Astrocyte (in vitro differentiated cells and primary cell): ENCODE measurements around the gene HDAC11. TPM values are rescaled to one million over a fixed set of nuclear protein-coding genes. Genes with fewer than 3 reads are reported as not detected.

ENCODE experiments used
- DNase-seq: peaks from one replicate; pipeline ENCODE4 v3.0.0-alpha.2; 2010; ENCODE audit warnings: low read depth
- FAIRE-seq: peaks from 2 replicates; lab custom pipeline; 2011; peaks lifted over from hg19 to GRCh38; lab: Jason Lieb, UNC
- H2AFZ ChIP-seq: 2 replicates; pipeline ENCODE4 v1.6.0; 2012; ENCODE audit warnings: low read depth, low read length, inconsistent platforms
- H3K27ac ChIP-seq: 2 replicates; pipeline ENCODE4 v1.5.1; 2011; ENCODE audit warnings: low read depth, low read length, inconsistent platforms
- H3K27me3 ChIP-seq: 2 replicates; pipeline ENCODE4 v1.6.0; 2011; ENCODE audit warnings: low read length, inconsistent platforms; ENCODE audit not compliant: insufficient read depth
- H3K36me3 ChIP-seq: 2 replicates; pipeline ENCODE4 v1.5.1; 2011; ENCODE audit warnings: low read length, inconsistent platforms; ENCODE audit not compliant: insufficient read depth
- H3K4me1 ChIP-seq: 2 replicates; pipeline ENCODE4 v1.5.1; 2011; ENCODE audit warnings: low read length, inconsistent platforms; ENCODE audit not compliant: insufficient read depth
- H3K4me2 ChIP-seq: 2 replicates; pipeline ENCODE4 v1.6.0; 2012; ENCODE audit warnings: low read length, inconsistent platforms
- H3K4me3 ChIP-seq: 2 replicates; pipeline ENCODE4 v1.5.1; 2011; ENCODE audit warnings: low read depth, mild to moderate bottlenecking, low read length, inconsistent platforms; ENCODE audit not compliant: insufficient read depth
- H3K79me2 ChIP-seq: 2 replicates; pipeline ENCODE4 v1.6.0; 2012; ENCODE audit warnings: mild to moderate bottlenecking, low read length, inconsistent platforms; ENCODE audit not compliant: insufficient read depth
- H3K9ac ChIP-seq: 2 replicates; pipeline ENCODE4 v1.6.0; 2012; ENCODE audit warnings: mild to moderate bottlenecking, low read length, inconsistent platforms
- H3K9me3 ChIP-seq: 2 replicates; pipeline ENCODE4 v1.5.1; 2012; ENCODE audit warnings: low read depth, mild to moderate bottlenecking, low read length, inconsistent platforms; ENCODE audit not compliant: insufficient read depth
- H4K20me1 ChIP-seq: 2 replicates; pipeline ENCODE4 v1.6.0; 2012; ENCODE audit warnings: low read length, inconsistent platforms; ENCODE audit not compliant: insufficient read depth
- H3K27ac Mint-ChIP-seq: one replicate; pipeline ENCODE4 v1.8.0; 2021; ENCODE audit warnings: mild to moderate bottlenecking, mixed read lengths; ENCODE audit not compliant: unreplicated experiment
- H3K27me3 Mint-ChIP-seq: one replicate; pipeline ENCODE4 v1.8.0; 2021; ENCODE audit warnings: low read depth, mixed read lengths; ENCODE audit not compliant: unreplicated experiment
- H3K36me3 Mint-ChIP-seq: one replicate; pipeline ENCODE4 v1.8.0; 2021; ENCODE audit warnings: low read depth, mixed read lengths; ENCODE audit not compliant: unreplicated experiment
- H3K4me1 Mint-ChIP-seq: one replicate; pipeline ENCODE4 v1.8.0; 2021; ENCODE audit warnings: low read depth, mixed read lengths; ENCODE audit not compliant: unreplicated experiment
- H3K4me3 Mint-ChIP-seq: one replicate; pipeline ENCODE4 v1.8.0; 2021; ENCODE audit warnings: mild to moderate bottlenecking, moderate library complexity, mixed read lengths; ENCODE audit not compliant: unreplicated experiment
- H3K9me3 Mint-ChIP-seq: one replicate; pipeline ENCODE4 v1.8.0; 2021; ENCODE audit warnings: mild to moderate bottlenecking, mixed read lengths; ENCODE audit not compliant: unreplicated experiment
- EZH2 ChIP-seq: IDR thresholded peaks from 2 replicates; pipeline ENCODE4 v1.6.1; 2012; ENCODE audit warnings: mild to moderate bottlenecking, low read length, inconsistent platforms; ENCODE audit not compliant: insufficient read depth
- total RNA-seq: library from RNA; stranded (reverse); gene quantifications from 2 replicates; pipeline ENCODE4 v1.2.1, GENCODE V29; 2021
- TF ChIP-seq, protein P1 (sequence below): IDR thresholded peaks from 2 replicates; pipeline ENCODE4 v1.5.1; 2011; ENCODE audit warnings: low read depth, mild to moderate bottlenecking, inconsistent platforms, low read length, moderate library complexity; ENCODE audit not compliant: insufficient read depth

The HDAC11 gene
- total RNA-seq, 1 donor from 2014 or later: 8.6 TPM

DNA sequence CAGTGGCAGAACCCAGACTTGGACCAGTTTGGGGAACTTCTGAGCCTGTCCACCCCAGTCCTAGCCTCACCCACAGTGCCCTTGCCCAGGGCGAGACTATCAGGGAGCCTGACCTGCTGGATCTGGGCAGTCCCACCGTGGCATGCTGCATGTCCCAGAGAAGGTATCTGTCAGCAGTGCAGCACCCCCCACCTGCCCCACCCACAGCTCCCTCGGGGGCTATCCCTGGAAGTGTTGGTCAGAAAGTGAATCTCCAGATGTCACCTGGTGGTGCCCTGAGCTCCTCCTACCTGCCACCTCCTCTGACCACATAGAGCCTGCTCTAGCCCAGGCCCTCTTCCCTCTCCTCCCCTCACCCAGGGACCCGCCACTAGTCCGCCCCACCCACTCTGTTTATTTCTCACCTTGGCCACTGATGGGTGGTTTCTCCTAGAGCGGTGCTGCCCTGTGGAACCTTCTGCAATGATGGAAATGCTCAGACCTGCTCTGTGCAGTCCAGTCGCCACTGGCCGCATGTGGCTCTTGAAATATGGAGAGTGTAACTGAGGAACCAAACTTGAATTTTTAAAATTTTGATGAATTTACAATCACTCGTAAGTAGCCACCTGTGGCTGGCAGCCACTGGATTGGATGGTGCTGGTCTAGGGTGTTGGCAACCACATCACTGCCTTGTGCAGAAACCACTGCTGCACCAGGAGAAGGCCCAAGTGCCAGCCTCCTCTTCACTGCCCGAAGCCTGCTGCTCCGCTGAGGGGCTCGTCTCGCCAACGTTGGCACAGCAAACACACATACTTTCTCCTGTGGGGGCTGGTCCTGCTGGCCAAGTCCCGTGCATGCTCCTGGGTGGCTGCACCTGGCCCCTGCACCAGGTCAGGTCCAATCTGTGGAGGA is 13.1 kb downstream of the HDAC11 start:
- no peaks in the 10 kb centered on the region for H3K9me3 Mint-ChIP-seq
- no peak overlapping the region for H3K4me3 ChIP-seq
- no peaks in the 10 kb centered on the region for H3K36me3 ChIP-seq
- no peaks in the 10 kb centered on the region for H3K79me2 ChIP-seq
- no peak for FAIRE-seq
- H3K27ac Mint-ChIP-seq: no peak overlapping the region
- peaks cover 15% of the 10 kb centered on the region for H4K20me1 ChIP-seq
- H2AFZ ChIP-seq: no peak overlapping the region
- H3K9me3 ChIP-seq: no peaks in the 10 kb centered on the region
- H3K9ac ChIP-seq: no peak overlapping the region
- H3K4me3 Mint-ChIP-seq: no peak overlapping the region
- TF ChIP-seq, protein P1, sequence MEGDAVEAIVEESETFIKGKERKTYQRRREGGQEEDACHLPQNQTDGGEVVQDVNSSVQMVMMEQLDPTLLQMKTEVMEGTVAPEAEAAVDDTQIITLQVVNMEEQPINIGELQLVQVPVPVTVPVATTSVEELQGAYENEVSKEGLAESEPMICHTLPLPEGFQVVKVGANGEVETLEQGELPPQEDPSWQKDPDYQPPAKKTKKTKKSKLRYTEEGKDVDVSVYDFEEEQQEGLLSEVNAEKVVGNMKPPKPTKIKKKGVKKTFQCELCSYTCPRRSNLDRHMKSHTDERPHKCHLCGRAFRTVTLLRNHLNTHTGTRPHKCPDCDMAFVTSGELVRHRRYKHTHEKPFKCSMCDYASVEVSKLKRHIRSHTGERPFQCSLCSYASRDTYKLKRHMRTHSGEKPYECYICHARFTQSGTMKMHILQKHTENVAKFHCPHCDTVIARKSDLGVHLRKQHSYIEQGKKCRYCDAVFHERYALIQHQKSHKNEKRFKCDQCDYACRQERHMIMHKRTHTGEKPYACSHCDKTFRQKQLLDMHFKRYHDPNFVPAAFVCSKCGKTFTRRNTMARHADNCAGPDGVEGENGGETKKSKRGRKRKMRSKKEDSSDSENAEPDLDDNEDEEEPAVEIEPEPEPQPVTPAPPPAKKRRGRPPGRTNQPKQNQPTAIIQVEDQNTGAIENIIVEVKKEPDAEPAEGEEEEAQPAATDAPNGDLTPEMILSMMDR: no peak
- no peak for TF ChIP-seq EZH2
- H3K36me3 Mint-ChIP-seq: peaks cover 14% of the 10 kb centered on the region
- no peak overlapping the region for H3K27ac ChIP-seq
- peaks cover 5% of the 10 kb centered on the region for H3K4me1 Mint-ChIP-seq
- H3K4me2 ChIP-seq: no peak overlapping the region
- no peaks in the 10 kb centered on the region for H3K27me3 ChIP-seq
- no peak for DNase-seq
- no peaks in the 10 kb centered on the region for H3K4me1 ChIP-seq
- peaks cover 16% of the 10 kb centered on the region for H3K27me3 Mint-ChIP-seq

DNA sequence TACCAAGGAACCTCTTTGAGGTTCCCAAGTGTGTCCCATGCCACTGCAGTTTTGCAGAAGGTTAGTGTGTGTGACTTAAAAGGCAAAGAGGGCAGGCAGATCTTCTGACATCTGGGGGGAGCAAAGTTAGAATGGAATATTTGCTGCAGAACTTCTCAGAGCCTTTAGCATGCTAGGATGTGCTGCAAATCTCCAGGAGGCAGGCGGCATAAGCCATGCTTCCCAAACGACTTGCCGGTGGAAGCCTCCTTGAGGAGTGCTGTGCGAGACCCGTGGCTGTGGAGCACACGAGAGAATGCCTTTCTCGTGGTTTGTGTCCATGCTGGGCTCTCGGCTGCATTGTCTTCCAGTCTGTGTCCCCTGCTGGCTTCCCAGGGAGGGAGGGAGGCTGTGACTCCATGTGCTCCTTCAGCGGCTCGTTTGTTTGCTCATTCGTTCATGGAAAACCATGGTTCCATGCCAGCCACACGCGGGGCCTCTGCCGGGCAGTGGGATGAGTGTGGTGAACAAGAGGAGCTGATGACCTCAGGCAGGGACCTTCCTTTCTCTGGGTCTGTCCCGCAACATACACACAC is 13.8 kb downstream of the HDAC11 start:
- Histone ChIP-seq H4K20me1 (peaks cover 15% of the 10 kb centered on the region), H3K27me3 (no peaks in the 10 kb centered on the region), H3K4me1 (no peaks in the 10 kb centered on the region), H3K79me2 (no peaks in the 10 kb centered on the region), H3K27ac (no peak overlapping the region), H3K4me2 (no peak overlapping the region), H2AFZ (no peak overlapping the region), H3K9me3 (no peaks in the 10 kb centered on the region), H3K4me3 (no peak overlapping the region), H3K9ac (no peak overlapping the region), H3K36me3 (no peaks in the 10 kb centered on the region)
- TF ChIP-seq, protein P1: no peak
- no peak for TF ChIP-seq EZH2
- Mint-ChIP-seq H3K4me3 (no peak overlapping the region), H3K4me1 (peaks cover 7% of the 10 kb centered on the region), H3K27me3 (peaks cover 16% of the 10 kb centered on the region), H3K9me3 (no peaks in the 10 kb centered on the region), H3K27ac (no peak overlapping the region), H3K36me3 (peaks cover 14% of the 10 kb centered on the region)
- FAIRE-seq: no peak
- no peak for DNase-seq
